Occipital lobe (tissue), 2 donors: ENCODE measurements around the gene OR14A16. TPM values are rescaled to one million over a fixed set of nuclear protein-coding genes. Genes with fewer than 3 reads are reported as not detected.

Experiments
- DNase-seq: peaks from one replicate; lab custom pipeline; 2025; lab: John Stamatoyannopoulos, UW
- total RNA-seq: library from RNA; depleted of rRNA; stranded (reverse); fragments of >200 nt; gene quantifications from one replicate; pipeline ENCODE4 v1.2.3, GENCODE V29; 2014

Gene OR14A16
- not detected for total RNA-seq

DNA sequence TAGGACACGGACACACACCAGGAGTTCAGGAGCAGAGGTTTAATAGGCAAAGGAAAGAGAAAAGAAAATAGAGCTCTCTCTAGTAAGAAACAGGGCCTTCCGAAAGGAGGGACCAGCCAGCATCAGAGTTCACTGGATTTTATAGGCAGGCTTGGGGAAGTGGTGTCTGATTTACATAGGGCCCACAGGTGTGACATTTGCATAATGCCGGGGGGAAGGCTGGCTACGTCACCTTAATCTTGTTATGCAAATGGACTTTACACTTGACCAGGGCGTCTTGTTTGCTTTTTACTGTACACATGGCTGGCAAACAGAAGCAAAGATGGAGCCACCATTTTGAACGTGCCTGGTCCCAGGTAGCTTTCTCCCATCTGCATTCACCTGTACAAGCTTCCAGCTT lies at the start of gene OR14A16:
TSS of gene OR14A16 (minus strand) at position 97 of the 400 bp plus-strand sequence. CDS start 8,390 bp downstream, outside the sequence.
- DNase-seq = no peak

DNA sequence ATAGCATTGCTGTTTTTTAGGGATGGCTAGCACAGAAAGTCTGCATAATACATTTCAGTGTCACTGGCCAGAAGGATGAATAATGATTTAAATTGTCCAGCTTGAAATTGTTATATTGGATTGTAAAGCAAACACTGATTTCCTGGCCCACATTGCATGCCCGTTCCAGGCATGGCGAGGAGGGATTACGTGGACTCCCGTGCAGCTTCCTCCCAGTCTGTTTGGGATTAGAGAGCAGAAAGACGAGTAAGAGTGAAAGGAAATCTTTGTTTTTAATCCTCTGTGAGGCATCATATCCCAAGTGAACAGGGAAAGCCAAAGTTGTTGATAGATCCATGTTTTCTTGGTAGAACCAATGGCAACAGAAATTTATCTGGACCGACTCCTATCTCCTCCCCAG lies 41.5 kb upstream of the OR14A16 start:
- DNase-seq = no peak

DNA sequence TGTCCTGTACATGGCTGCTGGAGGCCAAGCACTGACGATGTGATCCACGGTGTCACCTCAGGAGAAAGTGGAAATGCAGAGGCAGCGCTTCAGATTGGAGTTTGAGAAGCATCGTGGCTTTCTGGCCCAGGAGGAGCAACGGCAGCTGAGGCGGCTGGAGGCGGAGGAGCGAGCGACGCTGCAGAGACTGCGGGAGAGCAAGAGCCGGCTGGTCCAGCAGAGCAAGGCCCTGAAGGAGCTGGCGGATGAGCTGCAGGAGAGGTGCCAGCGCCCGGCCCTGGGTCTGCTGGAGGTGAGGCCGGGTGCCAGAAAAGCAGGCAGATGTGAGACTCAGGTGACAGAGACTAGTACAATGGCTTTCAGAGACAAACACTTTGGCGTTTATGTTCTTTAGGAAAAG lies 40.7 kb upstream of the OR14A16 start:
- no peak for DNase-seq

- DNase-seq = no peak
Measured at GRCh38 chr1:247862756-247863155, 38.8 kb upstream of the OR14A16 start.

DNA sequence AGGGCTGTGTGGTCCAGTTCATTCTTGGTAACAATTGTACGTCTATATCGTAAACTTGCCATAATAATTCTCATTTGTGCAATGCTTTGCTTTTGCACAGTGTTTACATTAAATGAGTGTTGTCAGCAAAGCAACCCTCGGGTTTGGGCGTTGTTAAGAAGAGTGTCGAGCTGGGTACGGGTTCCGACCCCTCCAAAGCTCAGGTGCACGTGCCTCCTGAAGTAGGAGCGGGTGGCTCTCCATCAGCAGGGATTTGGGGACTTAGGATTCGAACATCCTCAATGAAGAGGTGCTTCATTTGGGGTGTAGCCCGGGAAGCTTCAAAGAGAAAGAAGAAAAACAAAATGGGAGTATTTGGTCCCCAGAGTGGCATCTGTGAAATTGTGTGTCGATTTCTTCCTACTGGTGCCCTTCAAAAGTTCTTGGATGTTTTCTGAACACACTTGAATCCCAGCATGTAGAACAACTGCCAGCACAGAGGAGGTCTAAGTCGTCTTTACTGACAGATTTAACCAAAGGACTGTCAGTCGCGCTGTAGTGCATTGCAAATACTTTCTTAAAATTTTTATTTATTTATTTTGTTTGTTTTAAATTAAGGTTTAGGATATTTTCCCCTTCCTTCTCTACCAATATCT lies 34.2 kb upstream of the OR14A16 start:
- DNase-seq = no peak

DNA sequence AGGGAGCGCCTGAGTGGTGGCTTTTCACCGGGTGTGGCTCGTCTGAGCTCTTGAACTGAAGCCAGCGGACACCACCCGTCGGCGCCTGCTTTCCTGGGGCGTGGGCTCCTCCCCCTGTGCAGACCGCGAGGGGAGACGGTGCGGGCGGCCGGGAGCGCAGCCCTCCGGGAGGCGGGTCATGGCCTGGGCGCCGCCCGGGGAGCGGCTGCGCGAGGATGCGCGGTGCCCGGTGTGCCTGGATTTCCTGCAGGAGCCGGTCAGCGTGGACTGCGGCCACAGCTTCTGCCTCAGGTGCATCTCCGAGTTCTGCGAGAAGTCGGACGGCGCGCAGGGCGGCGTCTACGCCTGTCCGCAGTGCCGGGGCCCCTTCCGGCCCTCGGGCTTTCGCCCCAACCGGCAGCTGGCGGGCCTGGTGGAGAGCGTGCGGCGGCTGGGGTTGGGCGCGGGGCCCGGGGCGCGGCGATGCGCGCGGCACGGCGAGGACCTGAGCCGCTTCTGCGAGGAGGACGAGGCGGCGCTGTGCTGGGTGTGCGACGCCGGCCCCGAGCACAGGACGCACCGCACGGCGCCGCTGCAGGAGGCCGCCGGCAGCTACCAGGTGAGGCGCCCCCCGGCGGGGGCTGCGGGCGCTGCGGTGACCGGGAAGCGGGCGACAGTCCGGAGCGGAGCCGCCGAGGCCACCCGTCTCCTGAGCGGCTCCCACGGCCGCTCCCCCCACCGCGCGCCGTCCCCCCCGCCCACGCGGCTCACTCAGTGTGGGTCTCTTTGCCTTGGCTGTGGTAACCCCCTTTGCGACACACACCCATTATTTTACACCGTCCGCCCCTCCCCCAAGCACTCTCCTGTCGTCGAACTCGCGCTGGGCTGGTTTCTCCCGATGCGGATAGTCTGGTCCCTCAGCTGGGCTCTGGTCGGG lies 33.4 kb upstream of the OR14A16 start, which contains the start of gene TRIM58:
TSS of gene TRIM58 (plus strand) at position 119 of the 916 bp plus-strand sequence. CDS start at position 179, 60 bp downstream.
- DNase-seq = no peak

DNA sequence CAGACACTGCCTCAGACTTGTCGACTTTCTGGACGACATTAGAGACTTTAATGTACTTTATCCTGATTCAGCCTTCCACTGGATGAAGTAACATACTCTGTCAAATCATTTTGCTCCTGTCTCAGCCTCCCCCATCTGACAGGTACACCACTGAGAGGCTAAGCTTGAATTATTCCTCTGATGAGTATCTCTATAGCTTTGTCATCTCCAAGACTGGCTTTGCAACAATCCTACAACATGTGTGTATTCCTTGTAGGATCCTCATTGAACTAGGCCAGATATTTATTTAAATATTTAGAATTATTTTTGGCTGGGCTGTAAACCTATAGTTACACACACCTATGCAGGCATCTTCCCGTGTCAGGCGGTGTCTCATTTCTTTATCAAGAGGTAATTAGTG lies 32.0 kb upstream of the OR14A16 start:
- no peak for DNase-seq

DNA sequence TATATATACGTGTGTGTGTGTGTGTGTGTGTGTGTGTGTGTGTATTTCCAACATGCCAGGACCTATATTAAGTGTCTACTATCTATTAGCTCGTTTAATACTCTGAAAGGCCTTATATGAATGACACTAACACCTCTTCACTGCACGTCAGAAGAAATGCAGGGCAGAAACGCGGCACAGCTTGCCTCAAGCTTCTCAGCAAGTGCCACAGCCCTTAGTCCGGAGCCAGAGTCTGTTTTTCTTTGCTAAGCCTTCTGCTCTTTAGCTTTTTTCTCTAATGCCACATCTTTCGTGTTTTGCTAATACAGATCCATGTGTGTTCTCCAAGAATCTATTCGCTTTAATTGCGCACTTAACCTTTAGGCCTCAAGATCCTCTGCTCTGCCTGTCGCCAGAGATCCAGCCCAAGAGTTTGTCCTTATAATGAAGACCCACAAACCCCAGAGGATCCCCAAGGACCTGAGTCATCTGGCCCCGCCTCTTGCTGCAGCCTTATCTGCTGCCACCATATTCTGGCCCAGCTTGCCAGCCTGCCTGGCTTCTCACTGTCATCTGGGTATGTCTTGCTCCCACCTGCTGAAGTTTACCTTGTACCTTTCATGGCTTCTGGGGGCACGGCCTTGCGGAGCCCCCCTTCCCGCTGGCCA lies 31.1 kb upstream of the OR14A16 start:
- DNase-seq = no peak

DNA sequence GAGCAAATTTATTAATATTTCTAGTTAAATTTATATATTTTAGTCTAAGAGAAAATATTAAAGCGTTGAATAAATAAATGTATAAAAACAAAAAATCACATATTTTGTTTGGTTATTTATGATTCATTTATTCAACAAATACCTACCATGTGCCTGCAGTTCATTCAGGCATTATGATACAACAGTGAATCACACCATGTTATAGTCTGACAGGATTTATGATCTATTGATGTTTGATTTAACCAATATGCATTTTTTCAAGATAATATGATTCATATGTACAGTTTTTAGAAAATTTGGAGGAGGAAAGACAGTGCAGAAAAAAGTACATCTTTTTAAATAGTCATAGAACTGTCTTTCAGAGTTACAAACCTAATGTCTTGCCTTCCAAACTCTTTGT lies 25.7 kb upstream of the OR14A16 start:
- DNase-seq = no peak

- DNase-seq = no peak
Measured at GRCh38 chr1:247848346-247848745, 24.4 kb upstream of the OR14A16 start.

DNA sequence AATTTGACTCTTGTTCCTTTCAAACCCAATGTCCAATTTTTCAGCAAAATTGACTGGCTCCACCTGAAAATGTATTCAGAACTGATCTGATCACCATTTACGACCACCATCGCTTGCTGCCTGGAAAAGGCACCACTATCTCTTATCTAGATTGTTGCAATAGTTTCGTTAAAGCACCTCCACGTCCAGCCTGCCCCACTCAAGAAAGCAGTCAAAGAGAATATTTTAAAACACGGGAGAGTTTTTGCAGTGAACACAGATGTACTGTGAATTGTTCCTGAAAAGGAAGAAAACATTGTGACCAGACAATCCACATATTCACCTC lies 21.7 kb upstream of the OR14A16 start:
- DNase-seq = no peak

DNA sequence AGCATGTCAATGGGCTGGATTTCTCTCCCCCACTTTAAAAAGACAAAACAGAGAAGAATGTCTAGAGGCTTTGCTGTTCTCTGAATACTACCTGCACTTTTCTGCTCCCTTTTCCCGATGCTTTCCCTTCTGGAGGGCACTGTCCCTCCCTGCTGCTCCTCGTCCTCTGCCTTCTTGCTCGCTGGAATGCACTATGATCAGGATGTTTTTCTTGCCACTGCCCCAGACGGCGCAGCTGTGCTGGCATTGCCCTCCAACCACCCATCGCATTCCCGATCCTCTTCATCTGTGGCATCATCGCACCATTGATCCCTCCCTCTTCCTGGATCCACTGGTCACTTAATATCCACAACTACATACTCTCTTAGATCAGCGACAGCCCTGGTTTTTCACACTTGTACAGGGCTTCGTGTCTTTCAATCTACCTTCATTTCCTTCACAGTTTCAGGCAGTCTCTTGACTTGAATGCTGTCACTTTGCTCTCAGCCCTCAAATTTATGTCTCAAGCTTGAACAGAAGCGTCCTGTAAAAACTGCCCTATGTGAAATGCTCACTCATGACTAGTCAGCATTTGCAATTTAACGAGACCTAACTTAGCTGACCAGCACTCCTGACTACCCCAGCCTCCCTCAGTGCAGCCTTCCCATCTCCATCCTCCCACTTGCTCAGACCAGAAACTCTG lies 21.2 kb upstream of the OR14A16 start:
- DNase-seq = no peak

DNA sequence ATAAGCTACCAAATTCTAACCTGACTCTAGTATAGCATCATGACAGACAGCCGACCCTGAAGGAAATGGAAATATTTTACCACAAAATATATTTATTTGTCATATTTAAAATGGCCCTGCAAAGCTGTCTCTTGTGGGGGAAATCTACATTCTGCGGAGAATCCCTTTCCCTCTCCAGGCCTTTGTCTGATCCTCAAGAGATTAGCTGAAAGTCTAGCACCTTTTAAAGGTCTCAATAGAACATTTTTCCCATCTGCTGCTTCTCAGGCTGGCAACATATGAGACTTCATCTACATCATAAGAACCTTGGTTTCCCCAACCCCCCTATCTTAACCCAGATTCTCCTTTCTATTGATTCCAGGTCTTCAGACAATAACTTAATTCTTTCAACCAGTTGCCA lies 19.5 kb upstream of the OR14A16 start:
- DNase-seq = no peak

DNA sequence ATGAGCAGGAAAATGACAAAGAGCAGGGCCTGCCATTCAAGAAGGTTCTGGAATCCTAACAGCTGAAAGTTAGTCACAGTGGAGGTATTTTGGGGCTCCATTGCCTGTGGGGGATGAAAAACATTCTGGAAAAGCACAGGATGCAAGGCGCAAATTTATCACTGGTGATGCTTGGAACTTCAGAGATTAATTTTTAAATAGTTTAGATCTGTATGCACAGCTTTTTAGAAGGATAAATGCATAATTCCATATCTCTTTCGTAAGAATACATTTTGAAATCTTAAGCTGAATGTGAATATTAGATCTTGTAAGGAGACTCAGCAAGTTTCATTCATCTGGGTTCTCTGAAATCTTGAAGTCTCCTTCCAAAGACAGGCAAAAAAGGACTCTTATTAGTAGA lies 17.9 kb upstream of the OR14A16 start, which contains the start of gene OR11L1:
TSS of gene OR11L1 (minus strand) at position 101 of the 400 bp plus-strand sequence. CDS start at position 101, 0 bp downstream.
- no peak for DNase-seq

GRCh38 chr1:247840818-247841217 lies 16.9 kb upstream of the OR14A16 start:
- no peak for DNase-seq

GRCh38 chr1:247833601-247834000 lies 9.7 kb upstream of the OR14A16 start:
- no peak for DNase-seq

- no peak for DNase-seq
Measured at GRCh38 chr1:247829656-247830055, 5.7 kb upstream of the OR14A16 start.

GRCh38 chr1:247825362-247825761 lies 1.4 kb upstream of the OR14A16 start:
- DNase-seq = no peak

- DNase-seq = no peak
Measured at GRCh38 chr1:247822060-247822459, 1.9 kb downstream of the OR14A16 start.

- DNase-seq = no peak
Measured at GRCh38 chr1:247812637-247813036, 11.3 kb downstream of the OR14A16 start.

DNA sequence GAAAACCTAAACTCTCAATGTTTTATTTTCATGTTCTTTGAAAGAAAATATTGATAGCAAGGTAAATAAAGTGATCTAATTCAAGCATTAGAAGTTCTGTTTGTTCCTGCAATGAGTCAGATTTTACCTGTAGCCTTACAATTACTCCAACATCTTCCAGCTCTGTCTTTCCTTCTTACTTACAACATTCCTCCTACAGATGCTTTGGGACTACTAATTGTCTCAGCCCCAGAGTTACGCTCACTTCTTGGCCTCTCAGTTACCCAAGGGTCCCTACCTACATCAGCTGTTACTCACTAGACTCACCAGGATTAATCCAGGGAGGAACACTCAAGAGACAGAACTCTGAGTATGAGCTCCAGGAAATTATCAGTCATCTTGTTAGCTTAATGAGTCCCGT lies 26.4 kb downstream of the OR14A16 start:
- no peak for DNase-seq

GRCh38 chr1:247769603-247770002 lies 54.3 kb downstream of the OR14A16 start:
- DNase-seq = no peak
